SU-DHL-6 (cell line): ENCODE data around the gene TMEM108.

ENCODE experiments used
- H2AFZ ChIP-seq: fragments of 200-600 bp; sonication (generic); 2 replicates; pipeline ENCODE4 v1.6.1; 2014; ENCODE audit warnings: low read depth, mild to moderate bottlenecking, moderate library complexity, mixed read lengths, antibody characterized with exemption, low read length; ENCODE audit not compliant: severe bottlenecking
- H3F3A ChIP-seq: fragments of 200-600 bp; shearing (Covaris generic); 2 replicates; pipeline ENCODE4 v1.6.0; 2016; ENCODE audit warnings: antibody characterized with exemption, mild to moderate bottlenecking; ENCODE audit not compliant: insufficient read depth
- H3K27ac ChIP-seq: fragments of 200-600 bp; sonication (generic); 2 replicates; pipeline ENCODE4 v1.5.1; 2016; ENCODE audit warnings: low read depth, mild to moderate bottlenecking, low read length, moderate library complexity, mixed read lengths
- H3K27me3 ChIP-seq: fragments of 200-600 bp; sonication (generic), shearing (Covaris generic); 2 replicates; pipeline ENCODE4 v1.6.0; 2014; ENCODE audit warnings: mild to moderate bottlenecking, low read length
- H3K36me3 ChIP-seq: fragments of 200-600 bp; sonication (generic); 2 replicates; pipeline ENCODE4 v1.6.1; 2014; ENCODE audit warnings: mild to moderate bottlenecking, low read length, mixed read lengths
- H3K4me2 ChIP-seq: fragments of 300-600, 200-600 bp; shearing (Covaris generic), sonication (generic); 2 replicates; pipeline ENCODE4 v1.6.0; 2014; ENCODE audit warnings: low read length, low read depth, mild to moderate bottlenecking; ENCODE audit not compliant: poor library complexity, severe bottlenecking
- H3K4me3 ChIP-seq: fragments of 200-600 bp; sonication (generic); 2 replicates; pipeline ENCODE4 v1.5.1; 2014; ENCODE audit warnings: antibody characterized with exemption, low read length, mild to moderate bottlenecking, mixed read lengths; ENCODE audit not compliant: insufficient read depth, poor library complexity, severe bottlenecking
- H3K79me2 ChIP-seq: fragments of 200-600 bp; sonication (generic); 2 replicates; pipeline ENCODE4 v1.6.1; 2014; ENCODE audit warnings: mild to moderate bottlenecking, low read length, moderate library complexity; ENCODE audit not compliant: insufficient read depth
- H3K9ac ChIP-seq: fragments of 200-600 bp; sonication (generic); 2 replicates; pipeline ENCODE4 v1.7.0; 2014; ENCODE audit warnings: mild to moderate bottlenecking, low read length
- H3K9me2 ChIP-seq: fragments of 200-600 bp; sonication (generic); replicated peaks from 2 replicates; pipeline ENCODE4 v1.6.1; 2014; ENCODE audit warnings: low read length; ENCODE audit not compliant: insufficient read depth
- H3K9me3 ChIP-seq: fragments of 200-600 bp; sonication (generic); 2 replicates; pipeline ENCODE4 v1.6.1; 2014; ENCODE audit warnings: low read length, mixed read lengths; ENCODE audit not compliant: insufficient read depth
- H4K20me1 ChIP-seq: fragments of 200-600 bp; sonication (generic); 2 replicates; pipeline ENCODE4 v1.6.1; 2014; ENCODE audit warnings: low read depth, mild to moderate bottlenecking, antibody characterized with exemption, low read length, moderate library complexity, mixed read lengths
- CTCF ChIP-seq: fragments of 200-600 bp; sonication (generic); IDR thresholded peaks from one replicate; pipeline ENCODE4 v1.5.1; 2017; ENCODE audit warnings: antibody characterized with exemption, mild to moderate bottlenecking, low read length, moderate library complexity; ENCODE audit not compliant: insufficient read depth, poor library complexity, severe bottlenecking
- EZH2phosphoT487 ChIP-seq: fragments of 200-600 bp; sonication (generic), shearing (Covaris generic); conservative IDR thresholded peaks from 2 replicates; pipeline ENCODE4 v1.6.1; 2018; ENCODE audit warnings: mild to moderate bottlenecking, antibody characterized with exemption, low read length, moderate library complexity, mixed read lengths

The TMEM108 gene

GRCh38 chr3:133106169-133106568 is 68.0 kb downstream of the TMEM108 start:
- no peaks in the 10 kb centered on the region for H3K27me3 ChIP-seq
- TF ChIP-seq EZH2phosphoT487 (no peak), CTCF (no peak)

GRCh38 chr3:133112666-133113065 is 74.5 kb downstream of the TMEM108 start:
- H3K9ac ChIP-seq: no peak overlapping the region
- no peaks in the 10 kb centered on the region for H3K79me2 ChIP-seq
- no peaks in the 10 kb centered on the region for H3K9me2 ChIP-seq

More at GRCh38 chr3:133106169-133106568, 68.0 kb downstream of the TMEM108 start:
- Histone ChIP-seq H3K36me3 (no peaks in the 10 kb centered on the region), H3F3A (no peaks in the 10 kb centered on the region), H3K4me3 (no peak overlapping the region), H3K79me2 (no peaks in the 10 kb centered on the region), H3K9me2 (no peaks in the 10 kb centered on the region), H2AFZ (no peak overlapping the region), H3K9me3 (no peaks in the 10 kb centered on the region), H4K20me1 (no peaks in the 10 kb centered on the region), H3K4me2 (no peak overlapping the region), H3K27ac (no peak overlapping the region), H3K9ac (no peak overlapping the region)

DNA sequence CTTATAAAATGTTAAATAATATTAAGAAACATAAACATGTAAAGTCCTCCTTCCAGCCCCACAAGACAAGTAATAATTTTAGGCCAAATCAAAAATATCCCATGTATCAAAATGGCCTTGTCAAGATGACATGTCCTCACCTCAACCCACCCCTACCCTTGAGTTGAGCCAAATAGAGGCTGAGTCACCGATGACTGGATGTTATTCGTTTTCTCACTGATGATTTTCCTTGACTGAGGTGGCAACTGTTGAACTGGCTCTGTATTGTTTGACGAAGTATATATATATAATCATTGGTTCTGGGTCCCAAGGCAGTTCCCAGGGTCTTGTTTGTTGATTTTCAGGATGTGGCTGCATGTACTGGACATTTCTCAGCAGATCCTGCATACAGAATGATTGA is 75.3 kb downstream of the TMEM108 start:
- H4K20me1 ChIP-seq: no peaks in the 10 kb centered on the region
- H3K4me3 ChIP-seq: no peak overlapping the region
- no peaks in the 10 kb centered on the region for H3K9me2 ChIP-seq
- no peaks in the 10 kb centered on the region for H3K27me3 ChIP-seq
- no peak overlapping the region for H3K27ac ChIP-seq
- H3K79me2 ChIP-seq: no peaks in the 10 kb centered on the region
- no peak overlapping the region for H3K4me2 ChIP-seq
- no peaks in the 10 kb centered on the region for H3K36me3 ChIP-seq
- H3K9ac ChIP-seq: no peak overlapping the region
- TF ChIP-seq EZH2phosphoT487 (no peak), CTCF (no peak)
- H2AFZ ChIP-seq: no peak overlapping the region
- H3F3A ChIP-seq: no peaks in the 10 kb centered on the region
- no peaks in the 10 kb centered on the region for H3K9me3 ChIP-seq

More at GRCh38 chr3:133112666-133113065, 74.5 kb downstream of the TMEM108 start:
- Histone ChIP-seq H3K27ac (no peak overlapping the region), H3K27me3 (no peaks in the 10 kb centered on the region), H3K9me3 (no peaks in the 10 kb centered on the region), H3F3A (no peaks in the 10 kb centered on the region), H3K4me3 (no peak overlapping the region), H2AFZ (no peak overlapping the region), H3K4me2 (no peak overlapping the region), H4K20me1 (no peaks in the 10 kb centered on the region), H3K36me3 (no peaks in the 10 kb centered on the region)
- TF ChIP-seq EZH2phosphoT487 (no peak), CTCF (no peak)
